Measurements from ENCODE around the gene RNGTT. TPM values are rescaled to one million over a fixed set of nuclear protein-coding genes. Genes with fewer than 3 reads are reported as not detected.

The RNGTT gene
- total RNA-seq, 2 experiments from 2014 or later: 22.1 to 22.2 TPM

GRCh38 chr6:88869263-88870020 lies 94.0 kb downstream of the RNGTT start:
- Mint-ChIP-seq H3K27ac (no peak overlapping the region), H3K9me3 (no peaks in the 10 kb centered on the region), H3K27me3 (no peaks in the 10 kb centered on the region), H3K4me1 (ENCODE audit: low read depth) (peaks cover 31% of the 10 kb centered on the region), H3K36me3 (ENCODE audit: low read depth) (peaks cover 3% of the 10 kb centered on the region), H3K4me3 (no peak overlapping the region)
- no peak for DNase-seq
- POLR2A ChIA-PET: no interaction called here
- CTCF ChIA-PET: interaction anchor here (0.8 to 5.1 kb wide), 7 partner anchors 7 to 1789 kb away, joined by 3 to 27 read pairs (median 3); no protein-coding TSS in a partner anchor
- intact Hi-C loops (cut with micrococcal nuclease): no loop called here
- ATAC-seq: no peak
- TF ChIP-seq CTCF (IDR thresholded peaks at IDR 0.05): no peak

- Mint-ChIP-seq H3K4me1 (ENCODE audit: low read depth) (peaks cover 30% of the 10 kb centered on the region), H3K4me3 (no peak overlapping the region), H3K9me3 (no peaks in the 10 kb centered on the region), H3K36me3 (ENCODE audit: low read depth) (peaks cover 3% of the 10 kb centered on the region), H3K27me3 (no peaks in the 10 kb centered on the region), H3K27ac (no peak overlapping the region)
- CTCF ChIA-PET: interaction anchor here (0.7 to 5.1 kb wide), 2 partner anchors 87 to 939 kb away, joined by 3 to 27 read pairs; no protein-coding TSS in a partner anchor
- intact Hi-C loops (cut with micrococcal nuclease): no loop called here
- DNase-seq (no peak), ATAC-seq (no peak)
- TF ChIP-seq CTCF (IDR thresholded peaks at IDR 0.05): no peak
- POLR2A ChIA-PET: no interaction called here
Observed at GRCh38 chr6:88867841-88868731, 95.3 kb downstream of the RNGTT start.

GRCh38 chr6:88866856-88867255 lies 96.6 kb downstream of the RNGTT start:
- H3K9me3 Mint-ChIP-seq: no peaks in the 10 kb centered on the region
- TF ChIP-seq CTCF (IDR thresholded peaks at IDR 0.05): no peak
- H3K4me1 Mint-ChIP-seq (ENCODE audit: low read depth): peaks cover 24% of the 10 kb centered on the region
- DNase-seq: no peak
- CTCF ChIA-PET: no interaction called here
- intact Hi-C loops (cut with micrococcal nuclease): no loop called here
- H3K27me3 Mint-ChIP-seq: no peaks in the 10 kb centered on the region
- ATAC-seq: no peak
- POLR2A ChIA-PET: no interaction called here
- no peak overlapping the region for H3K4me3 Mint-ChIP-seq
- no peak overlapping the region for H3K27ac Mint-ChIP-seq
- peaks cover 10% of the 10 kb centered on the region for H3K36me3 Mint-ChIP-seq (ENCODE audit: low read depth)

GRCh38 chr6:88865275-88865674 lies 98.1 kb downstream of the RNGTT start:
- H3K9me3 Mint-ChIP-seq: no peaks in the 10 kb centered on the region
- peaks cover 24% of the 10 kb centered on the region for H3K4me1 Mint-ChIP-seq (ENCODE audit: low read depth)
- H3K27ac Mint-ChIP-seq: peak overlapping the region; percentile 65
- ChIA-PET POLR2A (no interaction called here), CTCF (no interaction called here)
- DNase-seq (no peak), ATAC-seq (peak; percentile 30)
- intact Hi-C loops (cut with micrococcal nuclease): no loop called here
- no peak for TF ChIP-seq CTCF (IDR thresholded peaks at IDR 0.05)
- H3K36me3 Mint-ChIP-seq (ENCODE audit: low read depth): peaks cover 12% of the 10 kb centered on the region
- no peaks in the 10 kb centered on the region for H3K27me3 Mint-ChIP-seq
- no peak overlapping the region for H3K4me3 Mint-ChIP-seq

Data from activated CD8-positive, alpha-beta T cell treated with anti-CD3 and anti-CD28 coated beads for 36 hours (primary cell).